Spleen (tissue), 7 donors: ENCODE data around the gene TMEM184A.

Experiments
- POLR2AphosphoS5 ChIP-seq, 3 donors: sonication (generic); formaldehyde crosslinking; IDR thresholded peaks; one replicate each; pipeline ENCODE4 v1.5.1; 2017; ENCODE audit warnings: antibody characterized with exemption in 3 of 3
- TF ChIP-seq, protein P1 (sequence below), 11 experiments: fragments of 200-600 bp in 7 of 11; fragments of 450-650 bp in 4 of 11; sonication (generic) in 4 of 11; IDR thresholded peaks in 8 of 11; conservative IDR thresholded peaks in 3 of 11; 1 replicate in 7 of 11; 2 replicates in 4 of 11; pipeline versions ENCODE4 v1.4.0 to v1.8.0; 2016 to 2021; ENCODE audit warnings: antibody characterized with exemption in 11 of 11, inconsistent platforms in 4 of 11, mild to moderate bottlenecking in 1 of 11
- donor health status: DM: no; HTN: no; CAD: no; lungs with moderate emphysema.
- donor health status: DM: no; HTN: no; CAD: no.
- donor health status: DM: no; HTN: no; CAD: no.

DNA sequence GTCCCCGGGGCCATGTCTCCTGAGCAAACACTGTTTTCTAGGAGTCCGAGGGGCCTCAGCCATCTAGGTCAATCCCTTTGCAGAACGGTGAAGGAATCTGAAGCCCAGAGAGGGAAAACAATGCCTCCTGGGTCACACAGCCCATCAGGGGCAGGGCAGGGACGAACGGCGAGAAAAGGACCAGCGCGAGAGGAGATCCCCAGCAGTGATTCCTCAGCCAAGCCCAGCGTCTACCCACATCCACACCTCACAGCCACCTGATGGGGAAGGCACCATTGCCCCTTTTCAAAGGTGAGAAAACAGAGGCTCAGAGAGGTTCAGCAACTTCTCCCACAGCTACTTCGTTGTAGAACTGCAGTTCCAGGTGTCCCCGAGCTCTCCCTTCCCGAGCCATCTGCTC, 31.7 kb upstream of the TMEM184A start:
- TF ChIP-seq, protein P1, sequence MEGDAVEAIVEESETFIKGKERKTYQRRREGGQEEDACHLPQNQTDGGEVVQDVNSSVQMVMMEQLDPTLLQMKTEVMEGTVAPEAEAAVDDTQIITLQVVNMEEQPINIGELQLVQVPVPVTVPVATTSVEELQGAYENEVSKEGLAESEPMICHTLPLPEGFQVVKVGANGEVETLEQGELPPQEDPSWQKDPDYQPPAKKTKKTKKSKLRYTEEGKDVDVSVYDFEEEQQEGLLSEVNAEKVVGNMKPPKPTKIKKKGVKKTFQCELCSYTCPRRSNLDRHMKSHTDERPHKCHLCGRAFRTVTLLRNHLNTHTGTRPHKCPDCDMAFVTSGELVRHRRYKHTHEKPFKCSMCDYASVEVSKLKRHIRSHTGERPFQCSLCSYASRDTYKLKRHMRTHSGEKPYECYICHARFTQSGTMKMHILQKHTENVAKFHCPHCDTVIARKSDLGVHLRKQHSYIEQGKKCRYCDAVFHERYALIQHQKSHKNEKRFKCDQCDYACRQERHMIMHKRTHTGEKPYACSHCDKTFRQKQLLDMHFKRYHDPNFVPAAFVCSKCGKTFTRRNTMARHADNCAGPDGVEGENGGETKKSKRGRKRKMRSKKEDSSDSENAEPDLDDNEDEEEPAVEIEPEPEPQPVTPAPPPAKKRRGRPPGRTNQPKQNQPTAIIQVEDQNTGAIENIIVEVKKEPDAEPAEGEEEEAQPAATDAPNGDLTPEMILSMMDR (IDR thresholded peaks at IDR 0.05 in 8 of 11, conservative IDR thresholded peaks at IDR 0.05 in 3 of 11), result no peak
- TF ChIP-seq POLR2AphosphoS5 (IDR thresholded peaks at IDR 0.05), result no peak
